GM04503 (cell line): Measurements from ENCODE around the gene WSCD2.

ENCODE experiments used
- DNase-seq: peaks from one replicate; pipeline ENCODE4 v3.0.0-alpha.2; 2012; ENCODE audit warnings: low read depth

The WSCD2 gene

DNA sequence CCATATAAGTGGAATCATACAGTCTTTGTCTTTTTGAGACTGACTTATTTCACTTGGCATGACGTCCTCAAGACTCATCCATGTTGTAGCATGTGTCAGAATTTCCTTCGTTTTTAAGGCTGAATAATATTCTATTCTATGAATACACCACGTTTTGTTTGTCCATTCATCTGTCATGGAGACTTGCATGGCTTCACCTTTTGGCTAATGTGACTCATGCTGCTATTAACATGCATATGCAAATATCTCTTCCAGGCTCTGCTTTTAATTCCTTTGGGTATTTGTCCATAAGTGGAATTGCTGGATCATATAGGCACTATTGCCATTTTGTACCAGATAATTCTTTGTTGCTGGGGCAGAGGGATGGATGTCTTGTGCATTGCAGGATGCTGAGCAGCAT lies 19.6 kb upstream of the WSCD2 start:
- no peak for DNase-seq

GRCh38 chr12:108109954-108110353 lies 19.1 kb upstream of the WSCD2 start:
- DNase-seq, result no peak

DNA sequence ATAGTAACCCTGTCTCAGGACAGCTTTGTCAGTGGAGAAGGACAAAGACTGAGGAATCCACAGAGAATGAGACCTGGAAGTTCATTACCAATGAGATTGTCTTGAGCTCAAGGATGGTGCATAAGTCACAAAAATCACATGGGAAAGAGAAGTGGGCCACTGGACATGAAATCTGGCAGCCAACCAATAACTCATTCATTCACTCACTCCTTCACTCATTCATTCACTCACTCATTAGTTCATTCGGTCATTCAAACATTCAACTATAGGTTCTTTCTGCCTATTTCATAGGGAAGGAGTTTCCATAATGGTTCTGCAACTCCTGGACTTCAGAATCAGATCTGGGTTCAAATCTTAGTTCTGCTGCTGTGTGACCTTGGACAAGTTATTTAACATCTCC lies 18.2 kb upstream of the WSCD2 start:
- DNase-seq, result no peak

GRCh38 chr12:108112832-108113556 lies 16.1 kb upstream of the WSCD2 start:
- DNase-seq, result no peak

GRCh38 chr12:108115123-108116121 lies 13.7 kb upstream of the WSCD2 start:
- no peak for DNase-seq

DNA sequence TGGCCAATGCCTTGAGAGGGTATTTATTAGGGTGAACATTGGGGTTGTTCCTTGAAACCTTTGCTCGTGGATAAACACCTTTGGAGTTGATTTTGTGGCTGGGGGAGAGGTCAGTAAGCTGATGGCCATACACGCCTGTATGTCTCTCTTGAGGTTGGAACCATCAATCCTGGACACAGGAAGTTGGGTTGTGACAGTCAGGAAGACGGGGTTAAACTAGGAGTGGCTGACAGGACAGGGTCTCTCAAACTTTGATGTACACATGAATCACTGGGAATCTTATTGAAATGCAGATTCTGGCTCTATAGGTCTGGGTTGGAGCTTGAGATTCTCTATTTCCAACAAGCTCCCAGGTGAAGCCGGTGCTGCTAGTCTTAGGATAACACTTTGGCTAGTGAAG lies 12.8 kb upstream of the WSCD2 start:
- no peak for DNase-seq

DNA sequence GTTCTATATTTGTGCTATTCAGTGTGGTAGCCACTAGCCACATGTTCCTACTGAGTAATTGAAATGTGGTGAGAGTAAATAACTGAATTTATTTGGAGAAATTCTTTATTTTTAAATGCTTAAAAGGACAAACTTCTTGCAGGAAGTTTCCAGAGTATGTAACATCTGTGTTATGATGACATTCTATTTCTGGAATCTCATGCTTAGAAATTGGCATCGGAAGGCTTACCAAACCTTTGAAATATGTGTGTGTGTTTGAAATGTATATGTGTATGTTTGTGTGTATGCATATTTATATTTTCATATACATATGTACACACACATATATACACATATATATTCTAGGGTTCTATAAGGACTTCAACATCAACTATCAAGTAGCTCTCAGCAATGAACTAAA lies 12.4 kb upstream of the WSCD2 start:
- no peak for DNase-seq

DNA sequence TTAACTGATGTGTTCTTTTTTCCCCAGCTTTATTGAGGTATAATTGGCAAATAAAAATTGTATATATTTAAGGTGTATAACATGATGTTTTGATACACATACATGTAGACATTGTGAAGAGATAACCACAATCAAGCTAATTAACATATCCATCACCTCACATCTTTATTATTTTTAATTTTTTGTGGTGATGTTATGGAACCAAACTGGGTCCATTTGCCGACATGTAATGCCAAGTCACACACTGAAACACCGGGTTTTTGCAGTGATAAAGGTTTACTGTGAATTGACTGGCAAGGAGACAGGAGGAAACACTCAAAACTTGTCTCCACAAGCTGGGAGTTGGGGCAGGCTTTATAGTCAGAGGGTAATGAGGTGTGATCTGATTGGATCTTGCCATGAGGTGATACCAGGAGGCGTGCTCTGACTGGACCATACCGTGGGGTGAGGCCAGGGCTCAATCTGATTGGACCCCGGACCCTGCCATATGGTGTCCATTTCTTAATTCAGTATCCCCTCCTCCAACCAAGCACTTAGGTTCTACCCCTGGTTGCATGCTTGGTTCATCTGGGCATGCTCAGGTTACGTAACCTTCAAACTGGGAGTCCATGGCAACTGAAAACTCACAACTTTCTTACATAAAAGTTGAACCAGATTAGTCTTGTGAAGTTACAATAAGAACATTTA lies 11.8 kb upstream of the WSCD2 start:
- DNase-seq, result no peak

DNA sequence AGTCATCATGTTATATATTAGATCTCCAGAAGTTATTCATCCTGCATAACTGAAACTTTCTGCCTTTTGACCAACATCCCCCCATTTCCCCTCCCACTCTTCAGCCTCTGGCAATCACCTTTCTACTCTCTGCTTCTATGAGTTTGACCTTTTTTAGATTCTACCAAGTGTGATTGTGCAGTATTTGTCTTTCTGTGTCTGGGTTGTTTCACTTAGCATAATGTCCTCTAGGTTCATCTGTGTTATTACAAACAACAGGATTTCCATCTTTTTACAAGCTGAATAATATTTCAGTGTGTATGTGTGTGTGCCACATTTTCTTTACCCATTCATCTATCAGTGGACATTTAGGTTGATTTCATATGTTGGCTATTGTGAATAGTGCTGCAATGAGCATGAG lies 11.2 kb upstream of the WSCD2 start:
- no peak for DNase-seq

GRCh38 chr12:108119126-108119973 lies 9.7 kb upstream of the WSCD2 start:
- DNase-seq, result no peak

- DNase-seq, result no peak
These were observed 8.9 kb upstream of the WSCD2 start for GRCh38 chr12:108119974-108120862.

- no peak for DNase-seq
These were observed 8.3 kb upstream of the WSCD2 start for GRCh38 chr12:108120863-108121165.

- DNase-seq, result no peak
These were observed 7.8 kb upstream of the WSCD2 start for GRCh38 chr12:108121320-108121719.

DNA sequence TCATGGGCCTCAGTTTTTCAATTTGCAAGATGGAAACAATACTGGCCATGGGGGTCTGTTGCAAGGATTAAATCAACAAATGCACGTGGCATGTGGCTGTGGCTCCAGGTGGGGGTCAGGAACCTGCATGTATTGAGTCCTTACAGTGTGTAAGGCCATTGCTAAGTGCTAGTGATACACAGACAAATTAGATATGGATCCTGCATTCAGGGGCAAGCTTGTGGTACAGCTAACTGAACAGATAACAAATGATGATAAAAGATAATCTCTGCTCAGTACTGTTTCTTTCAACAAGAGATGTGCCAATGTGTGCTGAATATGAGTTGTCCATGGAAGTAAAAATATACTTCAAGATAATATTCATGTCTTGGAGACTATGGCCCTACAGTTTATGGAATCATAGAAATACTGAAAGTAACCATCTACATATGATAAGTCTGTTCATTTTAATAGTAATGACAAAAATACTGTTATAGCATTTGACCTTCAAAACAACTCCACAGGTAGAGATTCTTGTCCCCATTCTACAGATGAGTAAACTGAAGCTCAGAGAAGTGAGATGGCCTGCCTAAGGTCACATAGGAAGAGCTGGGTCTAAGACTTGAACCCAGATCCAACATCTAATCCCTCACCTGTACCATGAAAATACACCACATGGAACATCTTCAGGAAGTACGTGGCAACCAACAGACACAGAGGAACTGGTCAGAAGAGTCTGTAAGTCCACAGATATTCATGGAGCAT lies 7.2 kb upstream of the WSCD2 start:
- DNase-seq, result no peak

DNA sequence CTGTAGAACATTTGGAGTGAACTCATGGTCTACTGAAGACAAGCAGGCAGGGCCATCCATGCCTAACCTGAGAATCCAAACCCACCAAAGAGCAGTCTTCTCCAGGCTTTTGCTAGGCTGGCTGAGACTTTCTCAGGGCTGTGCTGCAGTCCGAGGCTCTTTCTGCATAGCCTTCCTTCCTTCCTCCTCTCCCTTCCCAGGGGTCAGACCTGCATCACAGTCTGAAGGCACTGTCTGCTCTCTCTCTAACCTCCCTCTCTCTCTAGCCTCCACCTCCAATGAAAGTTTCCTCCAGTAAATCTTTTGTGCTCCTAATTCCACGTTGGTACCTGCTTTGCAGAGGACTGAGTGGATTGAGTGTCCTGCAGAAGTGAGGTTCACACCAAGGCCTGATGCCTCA lies 6.4 kb upstream of the WSCD2 start:
- no peak for DNase-seq

GRCh38 chr12:108123402-108123801 lies 5.7 kb upstream of the WSCD2 start:
- no peak for DNase-seq

DNA sequence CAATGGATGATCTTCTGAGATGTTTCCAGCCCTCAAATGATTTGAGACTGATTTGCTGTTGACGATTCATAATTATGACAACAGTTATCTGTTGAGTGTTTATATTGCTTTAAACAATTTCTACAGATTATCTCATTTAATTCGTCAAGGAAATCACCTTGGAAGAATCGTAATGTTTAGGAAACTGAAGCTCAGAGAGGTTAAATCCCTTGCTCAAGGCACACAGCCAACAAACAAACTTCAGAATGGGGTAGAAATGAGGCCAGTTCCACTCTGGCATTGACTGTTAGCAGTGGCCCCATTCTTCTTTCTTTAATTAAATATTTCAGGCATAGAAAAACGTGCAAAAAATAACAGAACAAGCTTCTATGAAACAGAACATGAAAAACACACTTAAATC lies 4.0 kb upstream of the WSCD2 start:
- DNase-seq, result no peak

- DNase-seq, result no peak
These were observed 2.9 kb upstream of the WSCD2 start for GRCh38 chr12:108126212-108126611.

DNA sequence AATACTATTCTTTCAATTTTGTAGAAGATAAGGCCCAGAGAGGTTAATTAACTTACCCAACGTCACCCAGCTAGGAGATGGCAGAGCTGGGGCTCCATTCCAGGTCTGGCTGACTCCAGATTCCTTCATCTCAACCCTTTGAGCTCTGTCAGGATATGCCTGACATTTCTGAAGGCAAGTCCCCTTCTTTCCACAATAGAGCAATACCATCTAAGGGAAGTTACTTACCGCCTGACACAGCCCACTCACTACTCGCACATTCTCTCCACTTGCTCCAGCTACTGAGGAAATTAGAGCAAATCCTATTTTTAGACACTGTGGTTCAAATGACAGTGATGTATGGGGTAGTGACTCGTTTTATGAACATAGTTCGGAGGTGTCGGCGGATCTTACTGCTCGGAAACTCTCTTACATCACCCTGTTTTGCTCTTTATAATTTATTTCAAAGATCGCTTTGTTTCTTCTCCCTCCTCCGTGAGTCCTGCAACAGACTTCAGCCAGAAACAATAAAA lies 2.0 kb upstream of the WSCD2 start:
- no peak for DNase-seq

- DNase-seq, result no peak
These were observed 1.4 kb upstream of the WSCD2 start for GRCh38 chr12:108127654-108128053.
